Activated CD4-positive, alpha-beta T cell treated with anti-CD3 and anti-CD28 coated beads for 36 hours (primary cell): ENCODE data around the gene ZNF600. TPM values are rescaled to one million over a fixed set of nuclear protein-coding genes. Genes with fewer than 3 reads are reported as not detected.
"Not testable (repeated sequence)": the region's sequence is repeated elsewhere in the genome, so short reads cannot be mapped to it uniquely, and the experiment has no call there.

Source experiments
- ATAC-seq: fragments of 200-7000 bp; cut with Tn5 transposase; one replicate; pipeline ENCODE4 v1.10.0; 2021; ENCODE audit warnings: mild to moderate bottlenecking, moderate library complexity
- CTCF ChIA-PET: fragments of 350-600 bp; sonication (Branson Sonifier 250); formaldehyde crosslinking; loops from one replicate; lab custom pipeline; 2021; ENCODE audit warnings: antibody characterized with exemption; lab: Charles Lee
- POLR2A ChIA-PET: fragments of 350-600 bp; sonication (Branson Sonifier 250); formaldehyde crosslinking; loops from one replicate; lab custom pipeline; 2021; ENCODE audit warnings: antibody characterized with exemption, inconsistent platforms; lab: Charles Lee
- DNase-seq: peaks from one replicate; pipeline ENCODE4 v3.0.0-alpha.2; 2020
- H3K27ac Mint-ChIP-seq: one replicate; pipeline ENCODE4 v1.8.0; 2021; ENCODE audit warnings: mixed read lengths
- H3K27me3 Mint-ChIP-seq: one replicate; pipeline ENCODE4 v1.8.0; 2021; ENCODE audit warnings: mixed read lengths
- H3K36me3 Mint-ChIP-seq: one replicate; pipeline ENCODE4 v1.8.0; 2021; ENCODE audit warnings: low read depth, mixed read lengths
- H3K4me1 Mint-ChIP-seq: one replicate; pipeline ENCODE4 v1.8.0; 2021; ENCODE audit warnings: mixed read lengths
- H3K4me3 Mint-ChIP-seq: one replicate; pipeline ENCODE4 v1.8.0; 2021; ENCODE audit warnings: mild to moderate bottlenecking, moderate library complexity, mixed read lengths
- H3K9me3 Mint-ChIP-seq: one replicate; pipeline ENCODE4 v1.8.0; 2021; ENCODE audit warnings: low read depth, mixed read lengths
- intact Hi-C, 2 experiments: fragments of 100-400 bp; cut with DNase I in 1 of 2; cut with micrococcal nuclease in 1 of 2; formaldehyde crosslinking; loops; one replicate each; pipeline versions ENCODE4 v1.14.2 to v1.15.1; 2022 to 2024; cut with DNase I, micrococcal nuclease
- total RNA-seq, 2 experiments: library from RNA; stranded (reverse); gene quantifications; one replicate each; pipeline ENCODE4 v1.2.3, GENCODE V29; 2021

ZNF600 gene
- total RNA-seq, 2 experiments from 2014 or later: 10.6 to 14.3 TPM

- ATAC-seq, DNase-seq, CTCF ChIA-PET, intact Hi-C loops, H3K27ac Mint-ChIP-seq, H3K4me3 Mint-ChIP-seq, POLR2A ChIA-PET, H3K27me3 Mint-ChIP-seq: not testable (repeated sequence)
- Mint-ChIP-seq H3K36me3 (peaks cover 67% of the 10 kb centered on the region), H3K9me3 (peaks cover 21% of the 10 kb centered on the region), H3K4me1 (peaks cover 15% of the 10 kb centered on the region)
These were observed 66.0 kb downstream of the ZNF600 start for GRCh38 chr19:52720541-52720940.

DNA sequence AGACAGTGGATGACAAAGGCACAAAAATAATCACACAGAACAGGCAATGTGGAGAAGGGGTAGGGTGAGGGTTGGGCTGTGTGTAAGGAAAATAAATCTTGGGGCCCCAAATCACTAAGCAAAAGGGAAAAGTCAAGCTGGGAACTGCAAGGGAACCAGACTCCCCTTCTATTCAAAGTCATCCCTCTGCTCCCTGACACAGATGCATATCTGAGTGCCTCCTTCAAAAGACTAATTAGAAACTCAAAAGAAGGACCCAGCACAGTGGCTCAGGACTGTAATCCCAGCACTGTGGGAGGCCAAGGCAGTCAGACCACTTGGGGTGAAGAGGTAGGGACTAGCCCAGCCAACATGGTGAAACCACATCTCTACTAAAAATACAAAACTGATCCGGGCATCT, 70.1 kb downstream of the ZNF600 start:
- ATAC-seq (no peak), DNase-seq (no peak)
- Mint-ChIP-seq H3K9me3 (peaks cover 23% of the 10 kb centered on the region), H3K4me1 (peaks cover 18% of the 10 kb centered on the region), H3K27me3 (no peaks in the 10 kb centered on the region), H3K4me3 (no peak overlapping the region), H3K27ac (no peak overlapping the region), H3K36me3 (peaks cover 72% of the 10 kb centered on the region)
- intact Hi-C loops: no loop called here
- POLR2A ChIA-PET: no interaction called here
- CTCF ChIA-PET: no interaction called here

GRCh38 chr19:52715902-52716301, 70.7 kb downstream of the ZNF600 start:
- H3K27ac Mint-ChIP-seq: peak overlapping the region; percentile 55
- DNase-seq (peak; percentile 32), ATAC-seq (peak; percentile 81)
- H3K4me3 Mint-ChIP-seq, intact Hi-C loops, H3K27me3 Mint-ChIP-seq, CTCF ChIA-PET, POLR2A ChIA-PET: not testable (repeated sequence)
- H3K9me3 Mint-ChIP-seq: peaks cover 27% of the 10 kb centered on the region
- H3K4me1 Mint-ChIP-seq: peaks cover 18% of the 10 kb centered on the region
- peaks cover 72% of the 10 kb centered on the region for H3K36me3 Mint-ChIP-seq

- Mint-ChIP-seq H3K27ac (peak overlapping the region; percentile 55), H3K36me3 (peaks cover 74% of the 10 kb centered on the region), H3K4me1 (peaks cover 18% of the 10 kb centered on the region), H3K9me3 (peaks cover 29% of the 10 kb centered on the region)
- DNase-seq, H3K4me3 Mint-ChIP-seq, intact Hi-C loops, H3K27me3 Mint-ChIP-seq, CTCF ChIA-PET, POLR2A ChIA-PET: not testable (repeated sequence)
- ATAC-seq: peak; percentile 26
These were observed 71.3 kb downstream of the ZNF600 start for GRCh38 chr19:52715330-52715729.

Other genes with a start within 250 kb of the ZNF600 start
- gene ZNF701, start 216.5 kb downstream of the ZNF600 start, total RNA-seq: 10 to 100 TPM; 19.0 to 21.5 TPM
- 10 to 100 TPM; 23.8 to 27.5 TPM for gene ZNF83, start 148.4 kb downstream of the ZNF600 start, total RNA-seq
- gene ZNF611, start 51.7 kb downstream of the ZNF600 start, total RNA-seq: 10 to 100 TPM; 20.6 to 22.9 TPM
- gene ZNF28, start 34.8 kb upstream of the ZNF600 start, total RNA-seq: 10 to 100 TPM; 17.3 to 18.9 TPM
- 10 to 100 TPM; 11.5 to 12.9 TPM for gene ZNF468, start 70.8 kb upstream of the ZNF600 start, total RNA-seq
- 10 to 100 TPM; 10.8 to 12.2 TPM for gene ZNF320, start 110.8 kb upstream of the ZNF600 start, total RNA-seq
- 1 to 10 TPM; 5.1 to 5.5 TPM for gene ZNF888, start 136.6 kb upstream of the ZNF600 start, total RNA-seq
- 10 to 100 TPM; 10.7 to 11.4 TPM for gene ZNF816, start 176.1 kb upstream of the ZNF600 start, total RNA-seq
- gene ERVV-1, start 227.1 kb upstream of the ZNF600 start, total RNA-seq: under 1 TPM in 1 of 2 experiments, not detected in 1; 0.11 TPM